ENCODE results near the gene ADM5.
A peak's percentile ranks its signal among the peaks of the same experiment; 100 is the strongest.

ADM5 gene

DNA sequence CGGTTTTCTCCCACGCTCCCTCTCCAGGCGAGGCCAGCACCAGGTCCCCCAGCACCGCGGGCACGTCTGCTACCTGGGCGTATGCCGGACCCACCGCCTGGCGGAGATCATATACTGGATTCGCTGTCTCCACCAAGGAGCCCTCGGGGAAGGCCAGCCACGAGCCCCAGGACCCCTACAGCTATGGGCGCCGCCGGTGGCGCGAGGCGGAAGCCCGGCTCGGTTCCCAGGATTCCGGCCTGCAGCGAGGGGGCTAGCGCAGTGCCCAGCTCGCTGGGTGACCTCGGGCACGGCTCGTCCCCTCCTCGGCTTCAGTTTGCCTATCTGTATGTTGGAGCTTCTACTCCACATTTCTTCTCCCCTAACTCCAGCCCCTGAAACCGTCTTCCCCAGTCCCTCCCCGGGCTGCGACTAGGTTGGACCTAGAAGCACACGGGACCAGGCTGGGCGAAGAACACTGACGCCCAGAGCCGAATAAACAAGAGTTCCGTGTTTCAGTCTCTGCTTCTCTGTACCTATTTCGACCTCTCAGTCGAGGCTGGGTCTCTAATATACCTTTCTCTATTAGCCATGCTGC lies 773 bp downstream of the ADM5 start:
- Histone ChIP-seq H4K20me1 (ENCODE audit: insufficient read depth, low read length) (no peaks in the 10 kb centered on the region), H3K36me3 (ENCODE audit: insufficient read depth, low read length) (peaks cover 52% of the 10 kb centered on the region), H3K9me2 (ENCODE audit: low read depth, low read length) (no peaks in the 10 kb centered on the region), H3K4me2 (ENCODE audit: low read length) (no peak overlapping the region), H3K27ac (ENCODE audit: low read depth, low read length, poor library complexity, severe bottlenecking) (no peak overlapping the region), H3F3A (ENCODE audit: insufficient read depth, low read length) (0 out of 2 replicates have a peak, but pooled peaks cover 3% of the 10 kb centered on the region), H3K27me3 (ENCODE audit: insufficient read depth, low read length) (no peaks in the 10 kb centered on the region), H3K4me1 (ENCODE audit: insufficient read depth, low read length, severe bottlenecking) (peaks cover 19% of the 10 kb centered on the region), H3K9me3 (ENCODE audit: low read length) (no peaks in the 10 kb centered on the region), H3K79me2 (ENCODE audit: insufficient read depth, low read length) (no peaks in the 10 kb centered on the region), H2AFZ (ENCODE audit: low read length) (no peak overlapping the region), H3K9ac (ENCODE audit: low read length) (no peak overlapping the region), H3K4me3 (ENCODE audit: low read depth, low read length, poor library complexity, severe bottlenecking) (no peak overlapping the region)
- no peak for TF ChIP-seq EZH2 (IDR thresholded peaks at IDR 0.05; ENCODE audit: borderline replicate concordance, low read length)
- TF ChIP-seq, protein P1, sequence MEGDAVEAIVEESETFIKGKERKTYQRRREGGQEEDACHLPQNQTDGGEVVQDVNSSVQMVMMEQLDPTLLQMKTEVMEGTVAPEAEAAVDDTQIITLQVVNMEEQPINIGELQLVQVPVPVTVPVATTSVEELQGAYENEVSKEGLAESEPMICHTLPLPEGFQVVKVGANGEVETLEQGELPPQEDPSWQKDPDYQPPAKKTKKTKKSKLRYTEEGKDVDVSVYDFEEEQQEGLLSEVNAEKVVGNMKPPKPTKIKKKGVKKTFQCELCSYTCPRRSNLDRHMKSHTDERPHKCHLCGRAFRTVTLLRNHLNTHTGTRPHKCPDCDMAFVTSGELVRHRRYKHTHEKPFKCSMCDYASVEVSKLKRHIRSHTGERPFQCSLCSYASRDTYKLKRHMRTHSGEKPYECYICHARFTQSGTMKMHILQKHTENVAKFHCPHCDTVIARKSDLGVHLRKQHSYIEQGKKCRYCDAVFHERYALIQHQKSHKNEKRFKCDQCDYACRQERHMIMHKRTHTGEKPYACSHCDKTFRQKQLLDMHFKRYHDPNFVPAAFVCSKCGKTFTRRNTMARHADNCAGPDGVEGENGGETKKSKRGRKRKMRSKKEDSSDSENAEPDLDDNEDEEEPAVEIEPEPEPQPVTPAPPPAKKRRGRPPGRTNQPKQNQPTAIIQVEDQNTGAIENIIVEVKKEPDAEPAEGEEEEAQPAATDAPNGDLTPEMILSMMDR (IDR thresholded peaks at IDR 0.05; ENCODE audit: low read length) = no peak

DNA sequence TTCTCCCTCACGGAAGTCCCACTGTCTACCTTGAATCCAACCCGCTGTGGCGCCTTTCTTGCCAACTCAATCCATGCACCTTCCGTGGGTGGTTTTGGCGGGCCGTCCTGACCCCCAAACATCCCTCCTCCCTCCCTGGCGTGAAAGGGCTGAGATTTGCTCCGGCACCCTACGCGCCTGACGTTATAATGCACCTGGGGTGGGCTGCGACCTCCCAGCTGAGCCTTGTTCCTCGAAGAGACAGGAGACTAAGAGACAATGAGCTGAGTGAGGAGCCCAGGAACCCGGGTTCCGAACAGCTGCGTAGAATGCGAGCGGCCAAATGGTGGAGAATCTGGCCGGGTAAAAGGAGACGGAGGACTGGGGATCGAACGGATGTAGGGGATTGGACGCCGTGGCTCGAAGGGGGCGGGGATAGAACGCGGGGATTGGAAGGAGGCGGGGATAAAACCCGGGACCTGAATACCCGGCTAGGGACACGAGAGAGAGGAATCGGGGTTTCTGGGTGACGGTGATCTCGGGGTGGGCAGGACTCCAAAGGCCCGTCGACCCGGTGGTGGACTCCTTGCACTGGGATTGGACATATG lies 1.4 kb downstream of the ADM5 start, which contains the start of gene CPT1C:
TSS of gene CPT1C (plus strand) at position 461 of the 587 bp plus-strand sequence. CDS start 1,137 bp downstream, outside the sequence.
- peak within 1 kb of the TSS; percentile 53; the same call in 1 of the 2 replicates for H3K4me2 ChIP-seq (ENCODE audit: low read length)
- H3K9me2 ChIP-seq (ENCODE audit: low read depth, low read length) = no peaks in the 10 kb centered on the region
- 0 out of 2 replicates have a peak, but pooled peaks cover 3% of the 10 kb centered on the region for H3F3A ChIP-seq (ENCODE audit: insufficient read depth, low read length)
- peaks cover 46% of the 10 kb centered on the region for H3K36me3 ChIP-seq (ENCODE audit: insufficient read depth, low read length)
- H3K4me1 ChIP-seq (ENCODE audit: insufficient read depth, low read length, severe bottlenecking) = peaks cover 19% of the 10 kb centered on the region
- H3K27me3 ChIP-seq (ENCODE audit: insufficient read depth, low read length) = no peaks in the 10 kb centered on the region
- H4K20me1 ChIP-seq (ENCODE audit: insufficient read depth, low read length) = no peaks in the 10 kb centered on the region
- TF ChIP-seq EZH2 (IDR thresholded peaks at IDR 0.05; ENCODE audit: borderline replicate concordance, low read length) = no peak
- TF ChIP-seq, protein P1 (IDR thresholded peaks at IDR 0.05; ENCODE audit: low read length) = no peak
- H3K27ac ChIP-seq (ENCODE audit: low read depth, low read length, poor library complexity, severe bottlenecking) = no peak within 1 kb of the TSS
- H3K4me3 ChIP-seq (ENCODE audit: low read depth, low read length, poor library complexity, severe bottlenecking) = peak within 1 kb of the TSS; percentile 49
- H3K9me3 ChIP-seq (ENCODE audit: low read length) = no peaks in the 10 kb centered on the region
- H3K79me2 ChIP-seq (ENCODE audit: insufficient read depth, low read length) = no peaks in the 10 kb centered on the region
- no peak within 1 kb of the TSS; the same call in 1 of the 2 replicates for H3K9ac ChIP-seq (ENCODE audit: low read length)
- no peak within 1 kb of the TSS for H2AFZ ChIP-seq (ENCODE audit: low read length)

DNA sequence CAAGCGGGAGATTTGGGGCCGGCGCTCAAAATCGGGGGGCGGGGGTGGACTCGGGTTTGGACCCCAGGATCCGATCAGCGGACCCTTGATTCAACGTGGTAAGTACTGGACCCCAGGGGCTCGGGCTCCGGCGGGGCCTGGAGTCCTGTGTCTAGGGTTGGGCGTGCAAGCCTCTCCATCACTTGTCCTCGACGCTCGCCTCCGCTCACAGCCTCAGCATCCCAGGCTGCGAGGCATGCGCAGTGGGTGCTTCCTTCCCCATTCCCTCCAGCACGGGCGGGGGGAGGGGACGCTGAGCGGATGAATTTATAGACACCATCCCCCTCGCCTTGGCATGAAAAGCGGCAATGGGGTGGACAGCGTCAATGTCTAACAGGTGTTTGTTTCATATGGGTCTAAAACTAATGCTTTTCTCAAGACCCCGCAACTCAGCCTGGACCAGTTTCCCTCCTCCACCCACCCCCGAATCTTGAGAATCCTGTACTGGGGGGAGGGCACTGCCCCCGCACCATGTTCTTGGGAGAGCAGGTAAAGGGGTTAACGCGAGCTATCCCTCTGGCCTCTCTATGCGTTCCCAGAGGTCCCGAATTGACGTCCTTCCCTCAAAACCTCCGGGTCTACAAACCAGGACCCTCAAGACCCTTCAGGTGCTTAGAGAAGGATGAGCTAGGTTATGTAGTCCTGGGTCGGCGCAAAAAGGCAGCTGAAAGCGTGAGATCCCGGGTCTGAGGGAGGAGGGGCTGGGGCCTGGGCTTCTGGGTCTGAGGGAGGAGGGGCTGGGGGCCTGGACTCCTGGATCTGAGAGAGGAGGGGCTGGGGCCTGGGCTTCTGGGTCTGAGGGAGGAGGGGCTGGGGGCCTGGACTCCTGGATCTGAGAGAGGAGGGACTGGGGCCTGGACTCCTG lies 2.1 kb downstream of the ADM5 start:
- Histone ChIP-seq H3K4me2 (ENCODE audit: low read length) (peak overlapping the region; percentile 53; the same call in 1 of the 2 replicates), H3K27ac (ENCODE audit: low read depth, low read length, poor library complexity, severe bottlenecking) (no peak overlapping the region), H3K9me2 (ENCODE audit: low read depth, low read length) (no peaks in the 10 kb centered on the region), H3K4me3 (ENCODE audit: low read depth, low read length, poor library complexity, severe bottlenecking) (peak overlapping the region; percentile 49), H3K9ac (ENCODE audit: low read length) (no peak overlapping the region; the same call in 1 of the 2 replicates), H3K9me3 (ENCODE audit: low read length) (no peaks in the 10 kb centered on the region), H3K36me3 (ENCODE audit: insufficient read depth, low read length) (peaks cover 38% of the 10 kb centered on the region), H3K27me3 (ENCODE audit: insufficient read depth, low read length) (no peaks in the 10 kb centered on the region), H2AFZ (ENCODE audit: low read length) (no peak overlapping the region), H3K79me2 (ENCODE audit: insufficient read depth, low read length) (no peaks in the 10 kb centered on the region), H4K20me1 (ENCODE audit: insufficient read depth, low read length) (no peaks in the 10 kb centered on the region), H3K4me1 (ENCODE audit: insufficient read depth, low read length, severe bottlenecking) (peaks cover 19% of the 10 kb centered on the region), H3F3A (ENCODE audit: insufficient read depth, low read length) (0 out of 2 replicates have a peak, but pooled peaks cover 3% of the 10 kb centered on the region)
- TF ChIP-seq, protein P1 (IDR thresholded peaks at IDR 0.05; ENCODE audit: low read length) = no peak
- TF ChIP-seq EZH2 (IDR thresholded peaks at IDR 0.05; ENCODE audit: borderline replicate concordance, low read length) = no peak
